SKM-1 treated with dmso at 0.1 percent for 144 hours (cell line): ENCODE results near the gene GTF2F2.
"Not testable (repeated sequence)": the region's sequence is repeated elsewhere in the genome, so short reads cannot be mapped to it uniquely, and the experiment has no call there.

Experiments used
- DNase-seq: peaks from one replicate; lab custom pipeline; 2025; ENCODE audit not compliant: unreplicated experiment; lab: John Stamatoyannopoulos, UW

Gene GTF2F2

GRCh38 chr13:45298550-45298949 is 178.2 kb downstream of the GTF2F2 start:
- not testable (repeated sequence) for DNase-seq

- DNase-seq = no peak
Observed at GRCh38 chr13:45299194-45299593, 178.9 kb downstream of the GTF2F2 start.

GRCh38 chr13:45300190-45300985 is 180.1 kb downstream of the GTF2F2 start:
- DNase-seq = no peak

- no peak for DNase-seq
Observed at GRCh38 chr13:45301263-45301662, 181.0 kb downstream of the GTF2F2 start.

- no peak for DNase-seq
Observed at GRCh38 chr13:45302507-45302906, 182.2 kb downstream of the GTF2F2 start.

- no peak for DNase-seq
Observed at GRCh38 chr13:45303026-45303425, 182.7 kb downstream of the GTF2F2 start.

- DNase-seq = no peak
Observed at GRCh38 chr13:45303866-45304265, 183.6 kb downstream of the GTF2F2 start.

GRCh38 chr13:45305079-45305478 is 184.8 kb downstream of the GTF2F2 start:
- no peak for DNase-seq

- no peak for DNase-seq
Observed at GRCh38 chr13:45306966-45307365, 186.7 kb downstream of the GTF2F2 start.

GRCh38 chr13:45310341-45311131 is 190.2 kb downstream of the GTF2F2 start:
- no peak for DNase-seq

- no peak for DNase-seq
Observed at GRCh38 chr13:45314822-45315221, 194.5 kb downstream of the GTF2F2 start.

GRCh38 chr13:45315520-45316167 is 195.3 kb downstream of the GTF2F2 start:
- DNase-seq = no peak

- no peak for DNase-seq
Observed at GRCh38 chr13:45316338-45316737, 196.0 kb downstream of the GTF2F2 start.

GRCh38 chr13:45316996-45317395 is 196.7 kb downstream of the GTF2F2 start:
- no peak for DNase-seq

GRCh38 chr13:45320876-45321629 is 200.7 kb downstream of the GTF2F2 start:
- DNase-seq = peak; percentile 75

GRCh38 chr13:45325806-45326205 is 205.5 kb downstream of the GTF2F2 start:
- DNase-seq = no peak

GRCh38 chr13:45327253-45327955 is 207.1 kb downstream of the GTF2F2 start:
- DNase-seq = no peak

GRCh38 chr13:45328661-45329111 is 208.4 kb downstream of the GTF2F2 start:
- DNase-seq = no peak

GRCh38 chr13:45331123-45331619 is 210.9 kb downstream of the GTF2F2 start:
- DNase-seq = no peak

- DNase-seq = no peak
Observed at GRCh38 chr13:45331692-45332035, 211.4 kb downstream of the GTF2F2 start.
